HG03575 (cell line): ENCODE results near the gene SUPT20HL2.

Experiments used
- ATAC-seq: cut with Tn5 transposase; IDR thresholded peaks from one replicate; pipeline ENCODE4 v1.9.1; 2021; ENCODE audit not compliant: unreplicated experiment, insufficient number of reproducible peaks, low FRiP score; ENCODE audit errors: extremely low read depth

Gene SUPT20HL2

DNA sequence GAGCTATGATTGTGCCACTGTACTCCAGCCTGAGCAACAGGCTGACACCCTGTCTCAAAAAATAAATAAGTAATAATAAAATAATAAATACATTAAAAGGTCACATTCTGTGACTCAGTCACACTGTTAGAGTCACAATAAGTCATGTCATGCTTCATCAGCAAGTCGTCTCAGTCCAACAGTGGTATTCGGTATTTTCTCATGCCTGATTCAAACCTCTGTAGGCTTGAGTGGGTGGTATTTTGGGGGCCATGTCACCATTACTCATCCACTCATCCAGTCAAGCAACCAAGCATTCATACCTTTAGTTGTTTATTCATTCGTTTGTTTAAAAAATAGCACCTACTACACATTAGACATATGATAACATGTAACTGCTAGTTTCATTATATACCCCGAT, 46.9 kb downstream of the SUPT20HL2 start:
- no peak for ATAC-seq

DNA sequence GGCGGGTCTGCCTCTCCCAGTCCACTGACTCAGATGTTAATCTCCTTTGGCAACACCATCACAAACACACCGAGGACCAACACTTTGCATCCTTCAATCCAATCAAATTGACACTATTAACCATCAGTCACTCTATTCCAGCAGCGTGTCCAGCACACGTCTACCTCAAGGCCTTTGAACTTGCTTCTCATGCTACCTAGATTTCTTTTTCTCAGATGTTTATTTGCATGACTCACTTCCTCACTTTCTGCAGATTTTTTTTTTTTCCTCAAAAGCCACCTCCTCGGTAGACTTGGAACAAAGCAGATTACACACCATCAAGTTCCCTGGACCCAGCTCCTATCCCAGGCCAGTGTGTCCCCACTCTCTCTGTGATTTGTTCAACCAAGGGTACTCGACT, 49.5 kb downstream of the SUPT20HL2 start:
- no peak for ATAC-seq

DNA sequence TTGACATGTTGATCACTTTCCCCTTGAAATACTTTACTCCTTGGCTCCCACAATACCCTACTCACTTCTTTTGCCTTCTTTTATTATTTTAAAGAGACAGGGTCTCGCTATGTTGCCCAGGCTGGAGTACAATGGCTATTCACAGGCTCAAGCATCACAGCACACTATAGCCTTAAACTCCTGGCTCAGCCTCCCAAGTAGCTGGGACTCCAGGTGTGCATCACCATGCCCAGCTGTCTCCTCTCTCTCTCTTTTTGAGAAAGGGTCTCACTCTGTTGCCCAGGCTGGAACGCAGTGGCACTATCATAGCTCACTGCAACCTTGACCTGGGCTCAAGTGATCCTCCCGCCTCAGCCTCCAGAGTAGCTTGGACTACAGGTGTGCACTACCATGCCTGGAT, 51.6 kb downstream of the SUPT20HL2 start:
- ATAC-seq: no peak
